ENCODE data around the gene HS3ST6.
"Not testable (repeated sequence)": the region's sequence is repeated elsewhere in the genome, so short reads cannot be mapped to it uniquely, and the experiment has no call there.

GRCh38 chr16:1958143-1958491 lies 39.9 kb upstream of the HS3ST6 start:
- TF ChIP-seq POLR2A (IDR thresholded peaks at IDR 0.05; ENCODE audit: low read depth, low read length); CTCF (IDR thresholded peaks at IDR 0.05; ENCODE audit: extremely low read depth in 1 of 2, insufficient read depth in 1 of 2, low read depth in 1 of 2, low read length in 2 of 2); MAX (IDR thresholded peaks at IDR 0.05; ENCODE audit: insufficient read depth, insufficient read length); EZH2 (IDR thresholded peaks at IDR 0.05; ENCODE audit: borderline replicate concordance, low read depth, low read length, severe bottlenecking); JUN (IDR thresholded peaks at IDR 0.05; ENCODE audit: borderline replicate concordance, insufficient read depth, insufficient read length, low read depth): not testable (repeated sequence)
